ENCODE measurements around the gene HMBS. TPM values are rescaled to one million over a fixed set of nuclear protein-coding genes. Genes with fewer than 3 reads are reported as not detected.
"Not testable (repeated sequence)": the region's sequence is repeated elsewhere in the genome, so short reads cannot be mapped to it uniquely, and the experiment has no call there.

The HMBS gene
- polyA plus RNA-seq (ENCODE audit: insufficient read length in 3 of 3), result 10 to 100 TPM; 22.8 to 34.6 (median 28.2) TPM
- long read RNA-seq, donor 1, transcript HMBS-201 (14 exons, 1,501 nt), result major isoform, 8 of 11 reads
- long read RNA-seq, donor 1, partial matches to known transcripts, result 0 of 11 reads
- long read RNA-seq, donor 1, other reads (novel, unspliced or antisense), result 0 of 11 reads
- long read RNA-seq, donor 2, transcript HMBS-201 (14 exons, 1,501 nt), result major isoform, 13 of 13 reads
- long read RNA-seq, donor 2, partial matches to known transcripts, result 0 of 13 reads
- long read RNA-seq, donor 2, other reads (novel, unspliced or antisense), result 0 of 13 reads
- long read RNA-seq, donor 3, partial matches to known transcripts, result 0 of 4 reads
- long read RNA-seq, donor 3, other reads (novel, unspliced or antisense), result 0 of 4 reads
- long read RNA-seq, donor 4, transcript HMBS-201 (14 exons, 1,501 nt), result major isoform, 7 of 9 reads
- long read RNA-seq, donor 4, partial matches to known transcripts, result 0 of 9 reads
- long read RNA-seq, donor 4, other reads (novel, unspliced or antisense), result 0 of 9 reads
- long read RNA-seq, donor 5, partial matches to known transcripts, result 0 of 3 reads
- long read RNA-seq, donor 5, other reads (novel, unspliced or antisense), result 0 of 3 reads
- long read RNA-seq, donor 6, transcript HMBS-201 (14 exons, 1,501 nt), result major isoform, 8 of 9 reads
- long read RNA-seq, donor 6, partial matches to known transcripts, result 0 of 9 reads
- long read RNA-seq, donor 6, other reads (novel, unspliced or antisense), result 0 of 9 reads
- long read RNA-seq, donor 7, transcript HMBS-201 (14 exons, 1,501 nt), result major isoform, 11 of 12 reads
- long read RNA-seq, donor 7, partial matches to known transcripts, result 0 of 12 reads
- long read RNA-seq, donor 7, other reads (novel, unspliced or antisense), result 0 of 12 reads
- long read RNA-seq, donor 8, partial matches to known transcripts, result 0 of 3 reads
- long read RNA-seq, donor 8, other reads (novel, unspliced or antisense), result 0 of 3 reads
- long read RNA-seq, donor 9, transcript HMBS-201 (14 exons, 1,501 nt), result major isoform, 7 of 9 reads
- long read RNA-seq, donor 9, partial matches to known transcripts, result 0 of 9 reads
- long read RNA-seq, donor 9, other reads (novel, unspliced or antisense), result 0 of 9 reads
- long read RNA-seq, donor 10, transcript HMBS-201 (14 exons, 1,501 nt), result major isoform, 10 of 10 reads
- long read RNA-seq, donor 10, partial matches to known transcripts, result 0 of 10 reads
- long read RNA-seq, donor 10, other reads (novel, unspliced or antisense), result 0 of 10 reads
- long read RNA-seq, donor 11, partial matches to known transcripts, result 0 of 3 reads
- long read RNA-seq, donor 11, other reads (novel, unspliced or antisense), result 0 of 3 reads
- long read RNA-seq, donor 12, transcript HMBS-201 (14 exons, 1,501 nt), result major isoform, 9 of 10 reads
- long read RNA-seq, donor 12, partial matches to known transcripts, result 0 of 10 reads
- long read RNA-seq, donor 12, other reads (novel, unspliced or antisense), result 0 of 10 reads
- long read RNA-seq, donor 13, transcript HMBS-201 (14 exons, 1,501 nt), result major isoform, 5 of 6 reads
- long read RNA-seq, donor 13, partial matches to known transcripts, result 0 of 6 reads
- long read RNA-seq, donor 13, other reads (novel, unspliced or antisense), result 0 of 6 reads
- long read RNA-seq, donor 14, result 0 reads
- long read RNA-seq, donor 15, transcript HMBS-201 (14 exons, 1,501 nt), result major isoform, 7 of 10 reads
- long read RNA-seq, donor 15, partial matches to known transcripts, result 0 of 10 reads
- long read RNA-seq, donor 15, other reads (novel, unspliced or antisense), result 0 of 10 reads
- long read RNA-seq, donor 16, transcript HMBS-201 (14 exons, 1,501 nt), result major isoform, 12 of 14 reads
- long read RNA-seq, donor 16, partial matches to known transcripts, result 0 of 14 reads
- long read RNA-seq, donor 16, other reads (novel, unspliced or antisense), result 0 of 14 reads

DNA sequence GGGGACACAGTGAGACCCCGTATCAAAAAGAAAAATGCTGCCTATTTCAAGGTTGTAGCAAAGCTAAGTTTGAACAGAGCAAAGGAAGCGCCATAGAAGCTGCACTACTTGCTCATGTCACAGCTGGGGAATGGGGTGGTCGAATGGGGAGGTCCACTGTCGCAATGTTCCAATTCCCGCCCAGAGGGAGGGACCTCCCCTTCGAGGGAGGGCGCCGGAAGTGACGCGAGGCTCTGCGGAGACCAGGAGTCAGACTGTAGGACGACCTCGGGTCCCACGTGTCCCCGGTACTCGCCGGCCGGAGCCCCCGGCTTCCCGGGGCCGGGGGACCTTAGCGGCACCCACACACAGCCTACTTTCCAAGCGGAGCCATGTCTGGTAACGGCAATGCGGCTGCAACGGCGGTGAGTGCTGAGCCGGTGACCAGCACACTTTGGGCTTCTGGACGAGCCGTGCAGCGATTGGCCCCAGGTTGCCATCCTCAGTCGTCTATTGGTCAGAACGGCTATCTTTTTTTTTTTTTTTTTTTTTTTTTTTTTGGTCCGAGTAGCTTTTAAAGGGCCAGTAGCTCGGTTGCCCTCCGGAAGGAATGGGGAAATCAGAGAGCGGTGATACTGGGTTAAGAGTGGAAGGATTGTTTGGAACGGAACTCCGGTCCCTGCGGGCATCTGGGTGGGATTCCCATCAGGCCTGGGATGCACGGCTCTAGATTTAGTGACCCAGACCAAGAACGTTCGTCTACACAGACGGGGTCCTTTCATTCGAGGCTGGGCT is at the start of gene HMBS:
Gene HMBS, plus strand, starts transcription at position 219 of the 774 bp plus-strand sequence. Its CDS starts 153 bp downstream, at position 372.
- peak; percentile 95 for DNase-seq

DNA sequence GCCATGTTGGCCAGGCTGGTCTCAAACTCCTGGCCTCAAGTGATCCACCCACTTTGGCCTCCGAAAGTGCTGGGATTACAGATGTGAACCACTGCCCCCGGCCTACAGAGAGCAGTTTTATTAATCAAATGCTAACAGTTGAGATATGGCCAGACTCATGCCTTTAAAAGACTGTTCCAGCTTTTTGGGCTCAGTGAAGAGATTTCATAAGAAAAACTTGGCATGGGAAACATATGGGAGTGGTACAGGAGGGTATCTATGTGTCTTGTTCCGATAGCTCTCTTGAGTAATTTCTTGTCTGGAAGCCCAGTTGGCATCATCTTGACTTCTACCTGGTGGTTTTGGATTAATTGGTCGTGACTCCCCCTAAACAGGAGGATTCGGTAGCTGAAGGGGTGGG is 45.8 kb upstream of the HMBS start:
- no peak for DNase-seq

DNA sequence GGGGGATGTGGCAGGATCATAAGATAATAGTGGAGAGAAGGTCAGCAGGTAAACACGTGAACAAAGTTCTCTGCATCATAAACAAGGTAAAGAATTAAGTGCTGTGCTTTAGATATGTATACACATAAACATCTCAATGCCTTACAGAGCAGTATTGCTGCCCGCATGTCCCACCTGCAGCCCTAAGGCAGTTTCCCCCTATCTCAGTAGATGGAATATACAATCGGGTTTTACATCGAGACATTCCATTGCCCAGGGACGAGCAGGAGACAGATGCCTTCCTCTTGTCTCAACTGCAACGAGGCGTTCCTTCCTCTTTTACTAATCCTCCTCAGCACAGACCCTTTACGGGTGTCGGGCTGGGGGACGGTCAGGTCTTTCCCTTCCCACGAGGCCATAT is 45.2 kb upstream of the HMBS start:
- not testable (repeated sequence) for DNase-seq

DNA sequence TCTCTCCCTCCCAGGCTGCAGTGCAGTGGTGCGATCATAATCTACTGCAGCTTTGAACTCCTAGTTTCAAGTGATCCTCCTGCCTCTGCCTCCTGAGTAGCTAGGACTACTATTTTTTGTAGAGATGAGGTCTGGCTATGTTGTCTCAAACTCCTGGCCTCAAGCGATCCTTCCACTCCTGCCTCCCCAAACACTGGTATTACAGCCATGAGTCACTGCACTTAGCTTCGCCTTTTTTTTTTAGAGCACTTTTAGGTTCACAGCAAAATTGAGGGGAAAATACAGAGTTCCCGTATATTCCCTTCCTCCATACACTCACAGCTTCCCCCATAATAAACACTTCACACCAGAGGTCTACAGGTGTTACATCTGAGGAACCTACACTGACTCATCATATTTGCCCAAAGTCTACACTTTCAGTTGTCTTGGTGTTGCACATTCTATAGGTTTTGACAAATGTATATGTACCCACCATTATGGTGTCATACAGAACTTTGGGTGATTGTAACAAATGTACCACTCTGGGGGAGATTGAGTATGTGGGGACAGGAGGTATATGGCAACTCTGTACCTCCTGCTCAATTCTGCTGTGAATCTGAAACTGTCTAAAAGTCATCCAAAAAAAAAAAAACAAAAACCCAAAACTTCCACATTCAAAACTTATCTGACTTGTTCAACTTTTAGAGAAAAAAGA is 42.7 kb upstream of the HMBS start:
- no peak for DNase-seq

DNA sequence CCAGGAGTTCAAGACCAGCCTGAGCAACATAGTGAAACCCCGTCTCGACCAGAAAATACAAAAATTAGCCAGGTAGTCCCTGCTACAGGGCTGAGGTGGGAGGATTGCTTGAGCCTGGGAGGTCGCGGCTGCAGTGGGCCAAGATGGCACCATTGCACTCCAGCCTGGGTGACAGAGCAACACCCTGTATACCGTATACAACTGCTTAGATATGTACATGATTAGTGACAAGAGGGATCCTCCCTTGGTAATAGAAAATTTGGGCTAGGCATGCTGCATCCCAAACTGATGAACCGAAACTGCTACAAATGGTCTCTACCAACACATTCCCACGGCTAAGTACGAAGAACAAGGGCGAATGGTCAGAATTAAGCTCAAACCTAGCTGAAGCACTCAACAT is 41.8 kb upstream of the HMBS start:
- DNase-seq, result no peak

DNA sequence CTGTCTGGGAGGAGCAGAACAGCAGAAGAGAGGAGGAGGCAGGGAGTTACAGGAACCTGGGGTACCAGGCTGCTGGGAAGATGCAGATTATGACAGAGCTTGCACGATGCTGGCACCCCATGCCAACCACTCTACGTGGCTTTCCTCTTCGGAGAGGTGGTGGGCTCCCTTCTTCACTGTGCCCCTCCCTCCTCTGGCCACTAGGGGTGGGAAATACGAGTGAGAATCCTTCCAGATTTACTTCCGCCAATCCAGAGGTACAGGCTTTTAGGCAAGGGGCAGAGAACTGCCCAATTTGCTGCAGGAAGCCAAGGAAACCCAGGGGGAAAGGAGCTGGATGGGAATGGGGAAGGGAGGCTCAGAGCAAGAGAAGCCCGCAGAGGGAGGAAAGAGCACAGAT is 40.0 kb upstream of the HMBS start:
- no peak for DNase-seq

DNA sequence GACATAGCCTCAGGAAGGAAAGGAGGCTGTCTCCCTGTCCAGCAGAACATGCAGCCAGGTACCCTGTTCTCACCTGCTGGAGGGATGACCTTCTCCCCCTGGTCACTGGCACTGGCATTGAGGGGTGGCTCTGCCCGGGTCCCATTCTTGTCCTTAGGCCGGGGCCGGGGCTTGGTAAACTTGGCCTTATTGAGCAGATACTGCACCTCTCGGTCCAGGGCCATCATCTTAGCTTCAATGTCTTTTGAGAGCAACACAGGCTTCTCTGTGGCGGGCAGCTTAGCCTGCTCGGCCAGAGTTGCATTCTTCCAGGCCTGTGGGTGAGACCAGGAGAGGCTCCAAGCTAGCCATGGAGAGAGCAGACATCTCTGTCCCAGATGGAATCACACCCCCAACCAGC is 38.2 kb upstream of the HMBS start:
- DNase-seq, result no peak

DNA sequence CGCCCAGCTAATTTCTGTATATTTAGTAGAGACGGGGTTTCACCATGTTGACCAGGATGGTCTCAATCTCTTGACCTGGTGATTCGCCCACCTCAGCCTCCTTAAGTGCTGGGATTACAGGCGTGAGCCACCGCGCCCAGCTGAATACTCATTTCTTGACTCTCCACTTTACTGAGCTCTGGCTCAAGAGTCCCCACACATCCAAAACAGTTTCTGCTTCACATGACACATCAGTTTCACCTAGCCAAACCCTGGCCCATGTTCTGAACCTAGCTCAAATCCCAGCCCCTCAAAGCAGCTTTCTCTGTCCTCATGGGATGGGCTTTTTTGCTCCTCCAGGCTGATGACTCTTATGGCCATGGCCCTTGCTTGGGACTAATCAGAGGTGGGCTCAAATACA is 37.5 kb upstream of the HMBS start:
- DNase-seq, result no peak

DNA sequence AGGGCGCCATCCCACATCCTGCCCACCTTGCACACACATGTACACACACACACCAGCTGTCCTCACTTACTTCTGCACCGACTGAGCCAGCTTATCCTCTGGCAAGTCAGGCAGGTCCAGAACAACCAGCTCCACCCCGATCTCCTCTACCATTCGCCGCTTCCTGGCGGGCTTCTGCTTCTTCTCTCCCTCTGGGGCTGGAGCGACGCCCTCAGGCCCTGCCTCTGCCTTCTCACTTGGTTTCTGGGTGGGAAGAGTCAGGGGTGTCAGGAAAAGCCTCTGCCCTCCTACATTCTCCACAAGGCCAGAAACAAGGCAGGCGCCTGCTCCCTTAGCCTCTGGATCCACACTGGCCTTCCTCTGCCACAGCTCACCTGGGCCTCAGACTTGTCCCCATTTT is 36.0 kb upstream of the HMBS start:
- no peak for DNase-seq

DNA sequence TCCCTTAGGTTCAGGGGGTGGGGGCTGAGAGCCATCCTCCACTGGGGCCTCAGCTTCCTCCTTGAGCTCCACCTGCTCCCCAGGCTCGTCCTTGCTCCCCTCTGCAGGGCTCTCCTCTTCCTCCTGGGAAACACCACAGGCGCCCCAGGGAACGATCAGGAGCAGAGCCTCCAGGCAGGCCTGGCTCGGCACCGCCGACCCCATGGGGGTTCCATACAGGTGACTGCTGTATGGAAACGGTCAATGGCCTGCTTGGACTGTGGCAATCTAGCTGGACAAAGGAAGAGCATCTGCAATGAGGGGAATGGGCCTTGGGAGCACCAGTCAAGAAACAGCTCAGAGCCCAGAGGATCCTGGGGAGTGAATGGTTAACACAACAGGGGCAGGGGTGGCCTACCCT is 35.6 kb upstream of the HMBS start:
- DNase-seq, result no peak

DNA sequence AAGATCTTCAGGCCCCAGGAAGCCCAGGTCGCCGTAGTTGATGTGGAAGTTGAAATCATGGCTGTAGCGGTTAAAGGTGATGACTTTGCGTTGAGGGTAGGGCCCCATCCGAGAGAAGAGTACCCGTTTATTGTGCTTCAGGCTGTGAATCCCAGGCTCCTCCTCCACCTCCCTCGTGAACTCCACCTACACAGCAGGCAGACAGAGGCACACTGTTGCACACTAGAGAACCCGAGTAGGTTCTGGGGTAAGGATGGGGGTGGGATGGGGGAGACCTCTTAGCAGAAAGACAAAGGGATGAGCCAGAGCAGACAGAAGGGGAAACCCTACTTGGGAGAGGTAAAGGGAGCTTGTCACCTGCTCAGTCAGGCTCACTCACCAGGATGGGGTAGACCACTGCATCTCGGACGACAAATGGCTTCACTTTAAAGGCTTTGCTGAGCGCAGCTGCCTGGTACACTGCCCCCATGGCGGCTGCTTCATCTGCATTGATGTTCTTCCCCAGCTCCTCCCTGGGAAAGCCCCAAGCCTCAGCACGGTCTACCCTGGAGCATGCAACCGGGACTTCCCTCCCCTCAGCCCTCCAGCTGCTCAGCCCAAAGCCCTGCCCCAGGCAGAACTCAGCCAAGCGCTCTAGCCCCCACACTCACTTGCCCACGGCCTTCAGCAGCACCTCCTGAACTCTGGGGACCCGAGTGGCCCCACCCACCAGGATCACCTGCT is 33.1 kb upstream of the HMBS start:
- DNase-seq, result no peak

DNA sequence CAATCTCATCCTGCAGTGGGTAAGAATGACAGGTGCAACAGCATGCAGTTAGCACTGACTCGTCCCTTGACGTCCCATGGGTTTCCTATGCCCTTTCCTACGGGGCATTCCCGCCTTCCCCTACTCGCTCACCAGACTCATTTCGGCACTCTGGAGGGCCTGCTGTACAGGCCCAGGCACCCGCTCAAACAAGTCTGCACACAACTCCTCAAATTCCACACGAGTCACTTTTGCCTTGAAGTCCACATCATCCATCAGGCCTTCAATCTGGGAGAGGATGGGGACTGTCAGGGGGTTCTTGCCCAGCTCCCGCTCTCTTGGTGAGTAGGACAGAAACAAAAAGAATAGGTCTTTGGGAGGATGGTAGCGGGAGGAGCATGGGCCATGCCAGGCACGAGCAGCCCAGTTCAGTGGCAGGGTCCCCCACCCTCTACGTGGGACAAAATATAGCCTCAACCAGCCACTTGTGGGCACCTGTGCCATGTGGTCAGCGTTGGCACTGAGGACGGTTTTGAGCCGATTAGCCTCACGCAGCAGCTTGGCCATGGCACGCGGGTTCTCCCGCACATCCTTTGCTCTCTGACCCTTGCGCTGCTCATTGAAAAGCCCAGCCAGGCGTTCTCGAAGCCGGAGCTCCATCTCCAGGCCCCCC is 32.4 kb upstream of the HMBS start:
- no peak for DNase-seq

DNA sequence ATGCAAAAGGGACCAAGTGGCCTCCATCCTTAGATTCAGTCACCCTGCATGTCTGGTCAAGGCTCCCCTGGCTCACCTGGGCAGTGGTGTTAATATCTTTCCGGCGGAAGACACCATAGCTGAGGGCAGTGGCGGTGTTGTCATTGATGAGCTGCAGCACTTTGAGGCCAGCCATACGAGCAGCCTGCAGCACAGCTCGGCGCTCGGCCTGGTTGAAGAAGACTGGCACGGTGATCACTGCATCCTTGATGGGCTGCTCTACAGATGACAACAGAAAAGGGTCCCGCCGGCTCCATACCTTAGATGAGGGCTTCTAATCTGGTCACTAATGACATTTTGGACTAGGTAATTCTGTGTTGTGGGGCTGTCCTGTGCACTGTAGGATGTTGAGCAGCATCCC is 30.3 kb upstream of the HMBS start:
- no peak for DNase-seq

DNA sequence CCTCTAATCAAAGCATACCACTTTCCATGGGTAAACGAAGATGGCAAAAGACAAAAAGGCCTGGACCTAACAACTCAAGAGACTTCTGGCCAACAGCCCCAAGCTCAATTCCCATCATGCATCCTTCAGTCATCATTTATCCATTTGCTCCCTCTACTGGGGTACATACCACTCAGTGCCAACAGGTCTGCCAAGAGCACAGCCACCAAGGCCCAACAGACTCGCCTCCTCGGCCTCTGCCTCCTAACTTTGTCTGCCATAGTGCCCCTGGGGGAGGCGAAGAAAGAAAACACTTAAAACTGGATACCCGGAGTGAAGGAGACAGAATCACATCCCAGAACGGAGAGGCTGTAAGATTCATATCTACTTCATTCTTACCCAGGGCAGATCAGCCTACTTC is 28.8 kb upstream of the HMBS start:
- DNase-seq, result no peak

DNA sequence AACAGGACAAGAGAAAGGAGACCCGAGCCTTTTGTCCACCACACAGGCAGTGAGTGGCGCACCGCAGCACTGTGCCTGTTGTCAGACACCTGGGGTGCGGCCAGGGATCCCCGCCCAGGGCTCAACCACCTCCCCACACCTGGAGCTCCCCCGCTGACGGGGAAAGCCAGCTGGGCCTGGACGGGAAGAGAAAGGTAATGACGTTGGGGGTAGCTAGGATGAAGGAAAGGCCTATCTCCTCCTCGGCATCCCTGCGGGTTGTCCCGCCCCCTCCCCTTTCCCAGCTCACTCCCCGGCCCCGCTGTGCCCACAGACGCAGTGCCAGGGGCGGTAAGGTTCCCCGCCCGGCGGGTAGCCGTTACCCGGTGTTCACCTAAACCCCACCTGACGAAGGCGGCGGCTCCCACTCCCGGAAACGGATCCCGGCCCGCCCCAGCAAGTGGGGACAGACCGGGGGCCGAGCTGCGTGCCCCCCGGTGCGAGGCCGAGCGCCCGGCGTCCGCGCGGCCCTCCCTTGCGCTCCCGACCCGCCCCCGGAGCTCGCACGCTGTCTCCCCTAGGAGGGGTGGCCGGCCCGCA is 28.2 kb upstream of the HMBS start:
- no peak for DNase-seq

DNA sequence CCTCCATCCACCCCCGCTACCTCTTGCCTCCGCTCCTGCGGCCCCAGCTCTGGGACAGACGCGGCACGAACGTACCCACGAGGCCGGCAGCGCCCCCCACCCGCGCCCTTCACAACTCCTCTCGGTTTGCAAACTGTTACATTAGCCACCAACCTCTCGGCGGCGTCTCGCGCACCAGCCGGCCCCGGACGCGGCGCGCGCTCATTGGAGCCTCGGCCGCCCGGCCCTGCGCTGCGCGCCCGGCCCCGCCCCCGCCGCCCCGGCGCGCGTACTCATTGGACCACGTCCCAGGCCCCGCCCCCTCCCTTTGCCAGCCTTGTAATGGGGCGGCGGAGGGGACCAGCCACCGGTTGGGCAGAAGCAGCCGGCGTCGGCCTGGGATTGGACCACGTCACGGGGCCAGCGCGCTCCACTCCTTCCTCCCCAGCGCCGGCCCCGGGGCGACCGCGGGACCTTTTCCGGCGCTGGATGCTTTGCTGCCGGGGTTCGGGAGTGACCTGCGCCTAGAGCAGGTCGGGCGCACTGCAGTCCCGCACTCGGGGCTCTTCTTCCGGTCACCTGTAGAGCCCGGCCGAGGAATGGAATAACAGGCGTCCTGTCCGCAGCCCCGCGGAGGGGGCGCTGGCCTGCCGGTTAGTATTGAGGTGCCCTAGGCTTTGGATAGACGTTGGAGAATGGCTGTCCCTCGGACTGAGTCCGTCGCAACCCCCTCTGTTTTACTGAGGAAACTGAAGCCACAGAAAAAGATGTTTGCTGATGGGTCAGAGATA is 27.5 kb upstream of the HMBS start, which contains the start of gene HYOU1:
Gene HYOU1, minus strand, starts transcription at position 206 of the 770 bp plus-strand sequence. CDS start 1,045 bp downstream, outside the sequence.
- peak; percentile 97 for DNase-seq

DNA sequence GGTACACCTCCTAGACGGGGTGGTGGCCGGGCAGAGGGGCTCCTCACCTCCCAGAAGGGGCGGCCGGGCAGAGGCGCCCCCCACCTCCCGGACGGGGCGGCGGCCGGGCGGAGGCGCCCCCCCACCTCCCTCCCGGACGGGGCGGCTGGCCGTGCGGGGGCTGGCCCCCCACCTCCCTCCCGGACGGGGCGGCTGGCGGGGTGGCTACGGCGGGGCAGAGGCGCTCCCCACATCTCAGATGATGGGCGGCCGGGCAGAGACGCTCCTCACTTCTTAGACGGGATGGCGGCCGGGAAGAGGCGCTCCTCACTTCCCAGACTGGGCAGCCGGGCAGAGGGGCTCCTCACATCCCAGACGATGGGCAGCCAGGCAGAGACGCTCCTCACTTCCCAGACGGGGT is 25.6 kb upstream of the HMBS start:
- not testable (repeated sequence) for DNase-seq
